ENCODE results near the gene GCFC2.

The GCFC2 gene

DNA sequence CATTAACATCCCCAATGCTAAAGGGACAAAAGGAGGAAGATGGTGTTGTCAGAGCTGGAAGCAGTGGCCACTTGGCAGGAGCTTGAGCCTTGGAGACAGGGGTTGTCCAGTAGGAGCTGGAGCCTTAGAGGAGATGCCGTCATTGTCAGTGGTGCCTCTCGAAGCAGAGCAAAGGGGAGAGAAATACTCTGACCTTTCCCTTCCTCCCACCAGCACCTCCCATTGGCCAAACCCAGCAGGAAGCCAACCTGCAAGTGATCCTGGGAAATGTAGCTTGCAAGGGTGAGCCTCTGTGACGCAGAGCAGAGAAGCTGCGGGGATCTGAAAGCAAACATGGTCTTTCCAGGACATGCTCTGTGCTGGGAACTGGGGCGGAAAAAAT lies 97.9 kb downstream of the GCFC2 start:
- no peak for TF ChIP-seq GLIS3 (CRISPR knock-in tag; IDR thresholded peaks at IDR 0.05)
- TF ChIP-seq POU6F1 (CRISPR knock-in tag; IDR thresholded peaks at IDR 0.05; ENCODE audit: borderline replicate concordance, low read depth), result no peak
- TF ChIP-seq PATZ1 (CRISPR knock-in tag; IDR thresholded peaks at IDR 0.05; ENCODE audit: borderline replicate concordance), result no peak
- TF ChIP-seq ZNF565 (CRISPR knock-in tag; conservative IDR thresholded peaks at IDR 0.05; ENCODE audit: low read depth), result no peak
- TF ChIP-seq SNAI2 (CRISPR knock-in tag; IDR thresholded peaks at IDR 0.05), result no peak
- TF ChIP-seq ZFP3 (CRISPR knock-in tag; IDR thresholded peaks at IDR 0.05), result no peak
- TF ChIP-seq ZFP30 (CRISPR knock-in tag; IDR thresholded peaks at IDR 0.05), result no peak
- TF ChIP-seq ESRRG (CRISPR knock-in tag; IDR thresholded peaks at IDR 0.05), result no peak
- TF ChIP-seq OSR1 (CRISPR knock-in tag; IDR thresholded peaks at IDR 0.05), result no peak
- ATAC-seq, result no peak
